ENCODE results near the gene DPY19L3.

The DPY19L3 gene

GRCh38 chr19:32465176-32465575 is 59.6 kb downstream of the DPY19L3 start:
- TF ChIP-seq CTCF (IDR thresholded peaks at IDR 0.05; ENCODE audit: low read depth, low read length), result no peak
- H3K4me3 ChIP-seq (ENCODE audit: low read depth, low read length), result no peak overlapping the region

DNA sequence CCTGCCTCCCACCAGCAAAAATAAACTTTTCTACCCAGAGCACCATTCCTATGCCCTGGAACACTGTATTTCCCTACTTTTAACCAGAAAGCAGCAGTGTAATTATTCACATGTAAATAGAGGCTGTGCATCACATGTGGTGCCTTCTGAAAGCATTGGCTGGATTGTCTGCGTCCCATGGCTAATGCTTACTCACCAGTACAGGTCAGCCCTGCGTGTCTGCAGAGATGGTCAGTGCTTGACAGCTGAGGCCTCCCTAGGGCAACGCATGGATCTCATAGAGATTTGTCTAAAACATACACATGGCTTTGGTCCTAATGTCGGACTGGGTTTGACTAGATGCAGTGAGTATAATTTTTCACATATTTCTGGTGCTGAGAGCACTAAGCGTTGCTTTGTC is 64.2 kb downstream of the DPY19L3 start:
- H3K4me3 ChIP-seq (ENCODE audit: low read depth, low read length), result no peak overlapping the region
- no peak for TF ChIP-seq CTCF (IDR thresholded peaks at IDR 0.05; ENCODE audit: low read depth, low read length)

- no peak for TF ChIP-seq CTCF (IDR thresholded peaks at IDR 0.05; ENCODE audit: low read depth, low read length)
- H3K4me3 ChIP-seq (ENCODE audit: low read depth, low read length), result no peak overlapping the region
These were observed 65.5 kb downstream of the DPY19L3 start for GRCh38 chr19:32471095-32471494.

DNA sequence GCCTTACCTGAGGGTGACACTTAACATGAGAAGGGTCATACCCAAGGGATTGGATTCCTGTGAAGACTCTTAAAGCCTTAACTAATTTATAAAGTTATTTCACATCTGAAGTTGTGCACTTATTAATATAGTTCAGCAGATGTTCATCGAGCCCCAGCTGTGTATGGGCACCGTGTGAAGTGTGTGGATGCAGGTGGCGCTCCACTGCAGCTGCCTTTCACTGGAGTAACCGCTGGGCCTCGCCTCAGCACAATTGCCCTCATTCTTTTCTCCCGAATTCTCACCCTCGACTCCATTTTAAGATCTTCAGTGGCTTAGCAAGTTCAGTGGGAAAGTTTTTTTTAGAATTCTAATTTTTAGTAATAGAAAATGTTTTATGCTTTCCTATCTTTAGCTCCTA is 66.2 kb downstream of the DPY19L3 start:
- no peak overlapping the region for H3K4me3 ChIP-seq (ENCODE audit: low read depth, low read length)
- no peak for TF ChIP-seq CTCF (IDR thresholded peaks at IDR 0.05; ENCODE audit: low read depth, low read length)

- no peak overlapping the region for H3K4me3 ChIP-seq (ENCODE audit: low read depth, low read length)
- TF ChIP-seq CTCF (IDR thresholded peaks at IDR 0.05; ENCODE audit: low read depth, low read length), result no peak
These were observed 69.8 kb downstream of the DPY19L3 start for GRCh38 chr19:32475141-32476031.

GRCh38 chr19:32476032-32476350 is 70.4 kb downstream of the DPY19L3 start:
- TF ChIP-seq CTCF (IDR thresholded peaks at IDR 0.05; ENCODE audit: low read depth, low read length), result no peak
- no peak overlapping the region for H3K4me3 ChIP-seq (ENCODE audit: low read depth, low read length)

DNA sequence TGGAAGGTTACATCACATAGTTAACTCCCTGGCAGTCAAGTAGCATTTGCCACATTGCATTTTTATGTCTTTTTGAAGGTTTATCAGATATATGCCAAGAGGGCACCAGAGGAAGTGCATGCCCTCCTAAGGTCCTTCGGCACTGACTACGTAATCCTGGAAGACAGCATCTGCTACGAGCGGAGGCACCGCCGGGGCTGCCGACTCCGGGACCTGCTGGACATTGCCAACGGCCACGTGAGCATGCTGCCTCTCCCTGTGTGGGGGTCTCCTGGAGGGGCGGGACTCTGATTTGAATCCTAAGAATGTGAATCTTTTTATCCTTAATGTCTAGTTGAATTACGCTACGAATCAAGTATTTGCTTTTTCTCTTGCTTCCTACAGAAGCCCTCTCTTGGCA is 74.8 kb downstream of the DPY19L3 start:
- H3K4me3 ChIP-seq (ENCODE audit: low read depth, low read length), result no peak overlapping the region
- no peak for TF ChIP-seq CTCF (IDR thresholded peaks at IDR 0.05; ENCODE audit: low read depth, low read length)

Measured in WI38 (cell line).